GM15510 (cell line): Measurements from ENCODE around the gene IL10.

ENCODE experiments used
- POLR2A ChIP-seq: IDR thresholded peaks from 3 replicates; pipeline ENCODE4 v1.6.1; 2011; ENCODE audit warnings: borderline replicate concordance; ENCODE audit not compliant: insufficient read length; ENCODE audit errors: extremely low read depth

IL10 gene

DNA sequence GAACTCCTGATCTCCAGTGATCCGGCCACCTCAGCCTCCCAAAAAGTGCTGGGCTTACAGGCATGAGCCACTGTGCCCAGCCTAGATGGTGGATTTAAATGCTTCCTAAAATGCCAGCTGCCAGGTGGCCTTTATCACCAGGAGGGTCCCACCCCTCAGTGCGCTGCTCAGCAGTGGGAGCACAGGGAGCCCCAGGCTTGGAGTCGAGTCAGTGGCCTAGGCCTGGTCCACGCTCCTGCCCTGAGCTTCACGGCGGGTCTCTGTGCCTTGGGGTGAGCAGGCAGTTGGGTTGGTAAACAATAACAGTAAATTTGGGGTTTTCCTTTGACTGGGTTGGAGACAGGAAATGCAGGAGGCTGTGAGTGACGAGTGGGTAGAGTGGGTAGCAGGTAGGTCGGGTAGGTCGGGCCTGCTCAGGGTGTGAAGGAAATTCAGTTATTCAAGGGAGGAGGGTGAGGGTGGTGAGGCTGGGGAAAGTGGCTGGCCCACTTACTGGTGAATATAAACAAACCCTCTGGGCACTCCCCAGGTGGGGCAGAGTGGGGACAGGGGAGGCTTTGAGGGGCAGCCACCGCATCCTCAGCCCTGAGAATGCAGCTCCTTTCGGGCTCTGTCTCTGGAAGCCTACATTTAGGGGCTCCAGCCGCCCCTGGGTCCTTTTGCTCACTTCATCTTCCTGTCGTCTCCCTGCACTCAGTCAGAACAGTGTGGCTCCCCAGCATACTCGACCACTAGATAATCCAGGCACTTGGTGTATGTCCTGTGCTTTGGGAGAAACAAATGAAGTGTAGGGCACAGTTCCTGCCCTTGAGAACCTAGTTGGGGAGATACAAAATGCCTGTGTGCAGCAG is 35.2 kb downstream of the IL10 start:
- no peak for TF ChIP-seq POLR2A

DNA sequence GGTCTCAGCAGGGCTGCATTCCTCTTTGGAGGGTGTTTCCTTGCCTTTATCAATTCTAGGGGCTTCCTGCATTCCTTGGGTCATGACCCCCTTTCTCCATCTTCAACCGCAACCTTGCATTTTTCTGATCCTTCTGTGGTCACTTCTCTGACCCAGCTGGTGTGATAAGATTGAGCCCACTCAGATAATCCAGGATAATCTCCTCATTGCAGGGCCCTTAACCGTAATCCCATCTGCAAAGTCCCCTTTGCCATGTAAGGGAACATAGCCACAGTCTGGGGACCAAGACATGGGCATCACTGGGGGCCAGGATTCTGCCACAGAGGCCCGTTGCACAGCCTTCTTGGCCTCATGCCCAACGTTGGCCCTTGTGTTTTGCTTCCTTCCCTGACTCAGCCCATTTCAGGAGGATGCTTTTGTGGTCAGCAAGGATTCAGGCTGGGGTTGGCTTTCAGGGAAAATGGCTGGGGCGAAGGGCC is 36.7 kb downstream of the IL10 start:
- TF ChIP-seq POLR2A: no peak

DNA sequence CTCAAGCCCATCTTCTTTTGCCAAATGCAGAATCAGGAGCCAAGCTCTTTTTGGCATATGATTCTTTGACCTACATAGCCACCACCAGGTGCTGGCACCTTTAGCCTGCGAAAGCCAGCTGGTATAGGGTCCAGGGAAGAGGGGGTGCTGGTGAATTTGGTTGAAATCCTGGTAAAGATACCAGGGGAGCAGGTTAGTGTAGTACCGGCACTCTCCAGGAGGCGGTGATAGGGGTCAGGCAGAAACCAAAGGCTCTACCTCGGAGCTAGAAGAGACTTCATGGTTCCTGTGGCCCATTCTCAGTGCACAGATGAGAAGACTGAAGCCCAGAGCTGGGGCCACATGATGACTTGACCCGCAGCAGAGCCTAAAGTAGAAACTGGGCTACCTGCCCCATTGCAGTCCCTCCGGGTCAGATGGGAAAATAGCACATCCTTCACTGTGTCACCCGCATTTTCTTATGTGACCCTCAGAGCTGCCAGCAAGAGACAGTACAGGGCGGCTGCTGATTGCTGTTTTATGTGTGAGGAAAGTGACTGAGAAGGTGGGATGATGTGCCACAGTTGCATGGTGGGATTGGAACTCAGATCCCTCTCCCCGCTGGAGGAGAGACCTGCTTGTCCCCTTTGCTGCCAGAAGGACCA is 37.7 kb downstream of the IL10 start:
- TF ChIP-seq POLR2A: no peak

DNA sequence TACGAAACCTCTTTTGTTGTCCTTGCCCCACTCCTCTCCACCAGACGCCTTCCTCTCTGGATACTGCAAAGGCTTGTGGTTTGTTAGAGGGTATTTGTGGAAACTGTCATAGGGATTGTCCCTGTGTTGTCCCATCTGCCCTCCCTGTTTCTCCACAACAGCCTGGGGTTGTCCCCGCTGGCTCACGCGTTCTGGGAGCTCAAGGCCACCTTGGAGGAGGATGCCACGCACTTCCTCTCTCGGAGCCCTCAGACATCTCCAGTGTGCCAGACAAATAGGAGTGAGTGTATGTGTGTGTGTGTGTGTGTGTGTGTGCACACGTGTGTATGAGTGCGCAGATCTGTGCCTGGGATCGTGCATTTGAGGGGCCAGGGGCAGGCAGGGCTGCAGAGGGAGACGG is 39.3 kb downstream of the IL10 start:
- no peak for TF ChIP-seq POLR2A

DNA sequence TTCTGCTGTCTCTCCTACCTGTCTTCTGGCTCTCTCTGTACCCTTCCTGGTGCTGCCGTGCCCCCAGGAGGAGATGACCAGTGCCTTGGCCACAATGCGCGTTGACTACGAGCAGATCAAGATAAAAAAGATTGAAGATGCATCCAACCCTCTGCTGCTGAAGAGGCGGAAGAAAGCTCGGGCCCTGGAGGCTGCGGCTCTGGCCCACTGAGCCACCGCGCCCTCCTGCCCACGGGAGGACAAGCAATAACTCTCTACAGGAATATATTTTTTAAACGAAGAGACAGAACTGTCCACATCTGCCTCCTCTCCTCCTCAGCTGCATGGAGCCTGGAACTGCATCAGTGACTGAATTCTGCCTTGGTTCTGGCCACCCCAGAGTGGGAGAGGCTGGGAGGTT is 39.8 kb downstream of the IL10 start:
- TF ChIP-seq POLR2A: no peak

DNA sequence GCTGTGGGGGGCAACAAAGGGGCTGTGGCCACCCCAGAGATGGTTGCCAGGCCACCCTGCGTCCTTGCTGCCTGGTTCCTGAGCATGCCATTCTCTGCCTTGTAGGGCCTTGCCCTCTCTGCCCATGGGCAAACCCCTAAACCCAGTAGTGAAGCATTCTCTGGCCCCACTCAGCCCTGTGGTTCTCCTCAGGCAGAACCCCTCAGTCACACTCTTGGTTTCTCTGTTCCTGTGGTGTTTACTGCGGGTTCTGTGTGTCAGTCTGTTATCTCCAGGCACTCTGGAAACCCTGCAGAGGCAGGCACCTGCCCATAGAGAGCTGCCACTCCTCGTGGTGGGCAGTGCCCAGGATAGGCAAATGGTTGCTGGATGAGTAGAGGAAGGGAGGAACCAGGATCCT is 42.8 kb downstream of the IL10 start:
- no peak for TF ChIP-seq POLR2A

DNA sequence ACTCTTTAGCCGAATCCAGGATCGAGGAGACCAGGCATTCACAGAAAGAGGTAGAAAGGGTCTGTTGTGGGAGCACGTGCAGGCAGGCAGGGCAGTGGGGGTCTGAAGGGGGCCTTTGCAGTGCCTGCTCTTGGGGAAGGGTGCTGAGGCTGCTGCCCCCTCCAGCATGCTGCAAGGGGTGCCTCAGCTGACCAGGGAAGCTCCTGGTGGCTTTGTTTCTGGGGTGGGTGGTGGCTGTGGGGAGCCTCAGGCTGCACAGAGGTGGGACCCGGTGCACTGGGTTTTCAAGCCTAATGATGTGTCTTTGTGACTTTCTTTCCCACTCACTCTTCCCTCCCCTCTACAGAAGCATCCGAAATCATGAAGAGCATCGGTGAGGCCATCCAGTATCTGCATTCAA is 43.2 kb downstream of the IL10 start:
- TF ChIP-seq POLR2A: no peak

DNA sequence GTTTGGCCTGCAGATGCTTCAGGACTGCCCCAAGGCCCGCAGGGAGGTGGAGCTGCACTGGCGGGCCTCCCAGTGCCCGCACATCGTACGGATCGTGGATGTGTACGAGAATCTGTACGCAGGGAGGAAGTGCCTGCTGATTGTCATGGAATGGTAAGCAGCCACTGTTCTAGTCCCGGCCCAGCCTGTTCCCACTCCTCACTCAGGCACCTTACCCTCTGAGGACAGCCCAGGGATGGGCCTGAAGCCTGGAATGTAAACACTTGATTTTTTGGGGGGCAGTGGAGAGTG is 43.7 kb downstream of the IL10 start:
- no peak for TF ChIP-seq POLR2A

DNA sequence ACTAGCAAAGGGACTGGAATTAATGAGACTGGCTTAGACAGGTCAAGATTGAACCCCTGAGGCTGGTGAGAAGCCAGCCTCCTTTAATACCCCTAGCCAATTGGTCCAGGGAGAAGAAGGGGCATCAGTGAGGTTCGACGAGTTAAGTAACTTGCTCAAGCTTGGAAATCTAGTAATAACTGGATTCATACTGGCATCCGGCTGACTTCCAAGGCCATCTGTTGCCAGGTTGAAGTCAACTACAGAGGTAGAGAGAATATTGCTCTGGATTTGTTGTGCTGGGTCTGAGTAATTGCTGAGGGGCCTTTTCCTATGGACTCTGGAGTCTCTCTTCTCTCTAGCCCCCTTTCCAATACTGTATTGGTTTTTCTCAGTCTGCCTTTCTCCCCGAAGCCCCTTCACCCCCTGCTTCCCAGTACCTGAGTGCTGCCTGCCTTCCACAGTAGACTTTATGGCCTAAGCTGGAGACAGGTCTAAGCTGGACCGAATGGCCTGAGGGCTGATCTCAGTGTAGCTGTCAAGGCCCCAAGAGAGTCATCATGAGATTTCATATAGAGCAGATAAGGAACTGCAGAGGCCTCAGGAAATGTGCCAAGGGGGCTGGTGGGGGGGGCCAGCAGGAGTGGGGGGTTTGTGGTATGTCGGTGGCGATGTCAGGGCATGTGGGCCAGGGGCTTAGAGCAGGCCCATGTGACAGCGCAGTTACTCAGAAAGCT is 44.2 kb downstream of the IL10 start:
- no peak for TF ChIP-seq POLR2A

DNA sequence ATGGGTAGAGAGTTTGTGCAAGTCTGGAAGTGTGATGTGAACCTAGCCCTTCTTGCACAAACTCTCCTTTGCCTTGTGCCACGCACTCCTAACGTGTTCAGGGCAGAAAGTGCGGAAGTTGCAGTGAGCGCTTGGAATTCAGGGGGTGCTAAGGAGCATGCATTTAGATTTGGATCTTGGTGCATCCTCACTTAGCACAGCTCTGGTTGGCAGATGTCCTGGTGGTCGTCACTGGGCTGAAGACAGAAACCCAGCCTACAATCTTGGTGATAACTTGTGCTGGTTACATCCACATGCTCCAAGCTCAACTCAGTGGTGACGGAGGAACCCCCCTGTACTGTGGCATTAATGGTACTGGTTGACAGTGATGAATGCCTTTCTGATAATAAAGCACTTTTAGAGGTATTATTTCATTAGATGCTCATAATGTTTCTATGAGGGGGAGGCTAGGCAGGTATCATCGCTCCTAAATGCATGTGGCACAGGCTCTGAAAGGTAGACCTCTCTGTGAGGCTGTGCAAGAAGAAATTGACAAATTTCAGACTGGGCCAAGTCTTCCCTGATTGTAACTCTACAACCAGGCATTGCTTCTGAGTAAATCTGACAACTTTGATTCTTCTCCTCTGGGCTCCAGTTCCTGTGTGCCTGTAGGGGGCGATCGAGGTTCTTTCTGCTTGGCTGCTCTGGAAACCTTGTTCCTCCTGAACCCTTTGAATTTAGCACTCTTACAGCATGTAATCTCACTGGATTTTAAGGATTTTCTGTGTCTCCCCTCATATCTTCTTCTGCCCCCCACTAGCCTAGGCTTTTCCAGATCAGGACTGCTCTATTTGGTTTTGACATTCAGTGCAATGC is 47.0 kb downstream of the IL10 start:
- TF ChIP-seq POLR2A: no peak

DNA sequence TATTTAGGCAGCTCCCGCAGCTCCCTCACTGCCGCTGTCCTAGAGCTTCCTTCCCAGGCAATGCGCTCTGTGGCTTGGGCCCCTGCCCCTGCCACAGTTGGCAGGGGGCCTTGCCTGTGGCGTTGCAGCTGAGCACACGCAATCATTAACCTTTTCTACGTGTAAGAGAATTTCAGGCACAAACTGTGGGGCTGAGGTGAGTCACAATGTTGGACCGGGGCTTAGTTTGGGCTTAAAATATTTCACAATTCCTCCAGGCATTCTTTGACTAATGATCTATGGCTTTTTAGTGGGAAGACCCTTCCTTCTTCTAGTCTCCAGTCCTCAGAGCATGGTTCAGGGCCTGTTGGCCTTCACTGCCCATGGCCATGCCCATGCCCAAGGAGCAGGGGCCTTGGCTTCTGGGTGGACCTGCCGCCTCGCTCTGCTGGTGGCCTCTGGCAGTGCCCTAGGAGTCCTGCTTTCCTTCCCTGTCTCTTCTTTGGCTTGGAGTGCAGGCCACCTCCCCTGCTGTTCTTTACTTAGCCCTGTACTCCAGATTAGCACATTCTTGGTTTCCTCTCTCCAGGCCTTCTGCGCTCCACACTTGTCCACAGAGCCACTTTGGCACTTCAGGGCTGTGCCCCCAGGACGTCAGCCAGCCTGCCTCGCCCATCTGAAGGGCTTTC is 48.4 kb downstream of the IL10 start:
- no peak for TF ChIP-seq POLR2A

DNA sequence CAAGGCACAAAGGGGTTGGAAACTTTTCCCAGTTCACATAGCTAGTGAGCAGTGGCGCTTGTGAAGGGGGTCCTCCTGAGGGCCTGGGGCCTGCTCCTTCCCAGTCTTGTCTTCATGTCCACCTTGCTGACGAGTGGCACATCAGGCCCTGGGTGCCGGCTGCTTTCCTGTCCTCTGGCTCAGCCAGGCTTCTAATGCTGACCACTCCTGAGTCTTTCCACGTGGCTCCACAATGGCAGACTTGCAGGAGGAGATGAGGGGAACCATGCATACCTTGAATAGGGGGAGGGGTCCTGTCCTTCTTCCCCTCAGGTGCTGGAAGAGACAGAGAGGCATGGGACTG is 48.9 kb downstream of the IL10 start:
- no peak for TF ChIP-seq POLR2A

DNA sequence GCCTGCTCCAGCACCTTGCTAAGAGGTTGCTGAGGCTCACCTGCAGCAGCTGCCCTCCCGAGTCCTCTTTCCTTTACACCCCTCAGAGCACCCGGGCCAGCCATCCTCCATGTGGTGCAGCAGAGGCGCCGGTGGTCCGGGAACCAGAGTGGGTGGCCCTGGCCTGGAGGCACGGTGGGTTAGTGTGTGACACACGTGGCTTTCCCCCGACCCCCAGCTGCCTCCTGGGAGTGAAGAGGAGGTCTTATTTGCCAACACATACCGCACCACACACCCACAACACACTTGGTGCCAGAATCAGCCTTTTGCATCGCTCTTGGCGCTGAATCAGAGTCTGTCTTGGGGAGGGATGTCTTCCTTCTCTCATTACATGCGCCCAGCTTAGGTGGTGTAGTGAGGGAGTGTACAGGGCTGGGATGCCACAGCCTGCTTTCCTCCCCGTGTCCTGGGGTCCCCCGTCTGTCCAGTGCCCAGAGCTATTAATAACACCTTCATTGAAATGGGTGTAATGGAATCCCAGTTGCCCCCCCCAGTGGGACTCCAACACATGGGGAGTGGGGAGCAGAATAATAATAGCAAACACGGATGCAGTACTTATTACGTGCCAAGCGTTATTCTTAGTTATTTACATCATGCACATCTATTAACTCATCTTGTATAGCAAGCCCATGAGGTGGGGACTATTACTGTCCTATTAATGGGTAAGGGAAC is 49.4 kb downstream of the IL10 start:
- TF ChIP-seq POLR2A: no peak

DNA sequence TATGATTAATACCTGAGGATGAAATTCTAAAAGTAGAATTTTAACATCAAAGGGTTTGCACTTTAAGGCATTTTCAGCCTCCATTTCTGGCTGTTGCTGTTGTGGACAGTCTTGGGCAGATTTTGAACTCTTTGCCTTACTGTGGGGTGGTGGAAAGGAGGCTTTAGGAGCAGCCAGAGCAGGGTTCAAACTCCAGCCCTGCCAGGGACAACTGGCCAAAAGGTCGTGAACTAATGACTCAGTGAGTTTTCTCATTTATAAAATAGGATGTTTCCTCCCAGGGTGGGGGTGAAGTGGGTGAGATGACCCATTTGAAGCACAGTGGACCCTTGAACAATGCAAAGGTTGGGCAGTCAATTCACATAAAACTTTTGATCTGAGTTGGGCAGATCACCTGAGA is 50.8 kb downstream of the IL10 start:
- no peak for TF ChIP-seq POLR2A

DNA sequence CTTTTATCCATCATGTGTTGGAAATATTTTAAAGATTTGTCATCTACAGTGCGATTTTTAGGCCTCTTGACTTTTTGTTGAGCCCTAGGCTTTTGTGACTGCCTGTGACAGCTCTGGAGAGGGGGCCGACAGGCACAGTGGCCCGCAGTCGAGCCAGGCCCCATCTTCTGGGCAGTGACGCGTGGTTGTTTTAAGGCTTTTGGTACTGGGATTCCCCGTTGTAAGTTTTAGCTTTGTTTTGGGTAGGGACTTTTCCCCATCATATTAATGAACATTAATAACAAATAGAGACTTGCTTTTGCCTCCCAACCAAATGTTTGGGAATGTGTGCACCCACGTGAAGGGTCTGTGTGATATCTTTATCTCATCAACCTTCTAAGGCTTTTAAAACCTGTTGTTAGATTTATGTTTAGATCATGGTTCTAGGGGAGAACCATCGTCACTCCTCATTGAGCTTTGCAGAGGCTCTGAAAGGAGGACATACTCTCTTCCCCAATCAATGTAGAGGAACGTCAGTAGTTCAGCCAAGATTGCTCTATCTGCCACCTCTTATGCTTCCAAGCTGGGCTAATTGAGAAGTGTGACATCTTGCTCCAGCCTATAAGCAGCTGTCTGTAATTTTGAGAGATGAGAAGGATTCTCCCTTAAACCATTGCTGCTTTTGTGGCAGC is 53.0 kb downstream of the IL10 start:
- no peak for TF ChIP-seq POLR2A
